ENCODE data around the gene EEF1AKMT2.

- TF ChIP-seq EZH2phosphoT487 (IDR thresholded peaks at IDR 0.05; ENCODE audit: borderline replicate concordance, low read length) (no peak), CTCF (conservative IDR thresholded peaks at IDR 0.05; ENCODE audit: low read depth, low read length) (no peak), EZH2 (IDR thresholded peaks at IDR 0.05; ENCODE audit: low read length, unreplicated experiment) (no peak)
Measured at GRCh38 chr10:124747745-124748144, 43.9 kb downstream of the EEF1AKMT2 start.

Data from PC-3 (cell line).